ENCODE results near the gene CD55.

Gene CD55

DNA sequence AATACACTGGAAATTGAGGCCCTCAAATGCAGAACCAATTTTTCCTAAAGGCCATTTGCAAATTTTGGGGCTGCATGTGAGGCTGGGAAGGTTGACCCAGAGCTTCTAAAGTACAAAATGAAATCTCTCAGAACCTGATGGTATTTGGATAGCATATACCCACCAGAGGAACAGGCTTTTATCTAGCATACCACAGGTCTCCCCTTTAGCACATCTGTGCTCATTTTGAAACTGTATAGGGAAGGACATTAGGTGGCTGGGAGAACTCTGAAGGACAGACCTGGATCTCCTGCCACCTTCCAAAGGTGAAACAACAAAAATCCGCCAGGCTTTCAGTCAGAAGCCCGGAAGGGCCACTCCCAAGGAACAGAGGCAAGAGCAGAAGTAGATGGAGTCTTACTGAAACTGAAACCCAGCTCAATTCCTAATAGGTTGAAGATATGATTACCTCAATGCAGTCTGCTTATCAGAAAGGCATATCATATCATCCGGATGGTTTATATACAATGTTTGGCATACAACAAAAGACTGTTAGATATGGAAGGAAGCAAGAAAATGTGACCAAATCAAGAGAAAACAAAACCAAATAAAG is 11.6 kb downstream of the CD55 start:
- Histone ChIP-seq H3K4me3 (ENCODE audit: low read length, poor library complexity, severe bottlenecking) (no peak overlapping the region), H3K79me2 (ENCODE audit: insufficient read depth, low read length) (no peaks in the 10 kb centered on the region), H2AFZ (ENCODE audit: low read length) (no peak overlapping the region), H3K9ac (ENCODE audit: low read depth, low read length, poor library complexity, severe bottlenecking) (no peak overlapping the region), H3K9me2 (replicated peaks; ENCODE audit: low read depth, low read length) (no peaks in the 10 kb centered on the region), H3K27me3 (ENCODE audit: insufficient read depth, low read length, poor library complexity, severe bottlenecking) (no peaks in the 10 kb centered on the region), H3K9me3 (ENCODE audit: insufficient read depth, low read depth, low read length) (no peaks in the 10 kb centered on the region), H4K20me1 (ENCODE audit: insufficient read depth, low read length, poor library complexity, severe bottlenecking) (no peaks in the 10 kb centered on the region), H3K36me3 (ENCODE audit: insufficient read depth, low read length) (no peaks in the 10 kb centered on the region), H3K4me2 (ENCODE audit: low read depth, low read length, poor library complexity, severe bottlenecking) (no peak overlapping the region), H3K4me1 (ENCODE audit: insufficient read depth, low read length, poor library complexity, severe bottlenecking) (peaks cover 18% of the 10 kb centered on the region), H3F3A (ENCODE audit: low read depth) (no peaks in the 10 kb centered on the region; the same call in 1 of the 2 replicates)
- no peak for TF ChIP-seq EZH2phosphoT487 (IDR thresholded peaks at IDR 0.05; ENCODE audit: borderline replicate concordance)
- TF ChIP-seq, protein P1, sequence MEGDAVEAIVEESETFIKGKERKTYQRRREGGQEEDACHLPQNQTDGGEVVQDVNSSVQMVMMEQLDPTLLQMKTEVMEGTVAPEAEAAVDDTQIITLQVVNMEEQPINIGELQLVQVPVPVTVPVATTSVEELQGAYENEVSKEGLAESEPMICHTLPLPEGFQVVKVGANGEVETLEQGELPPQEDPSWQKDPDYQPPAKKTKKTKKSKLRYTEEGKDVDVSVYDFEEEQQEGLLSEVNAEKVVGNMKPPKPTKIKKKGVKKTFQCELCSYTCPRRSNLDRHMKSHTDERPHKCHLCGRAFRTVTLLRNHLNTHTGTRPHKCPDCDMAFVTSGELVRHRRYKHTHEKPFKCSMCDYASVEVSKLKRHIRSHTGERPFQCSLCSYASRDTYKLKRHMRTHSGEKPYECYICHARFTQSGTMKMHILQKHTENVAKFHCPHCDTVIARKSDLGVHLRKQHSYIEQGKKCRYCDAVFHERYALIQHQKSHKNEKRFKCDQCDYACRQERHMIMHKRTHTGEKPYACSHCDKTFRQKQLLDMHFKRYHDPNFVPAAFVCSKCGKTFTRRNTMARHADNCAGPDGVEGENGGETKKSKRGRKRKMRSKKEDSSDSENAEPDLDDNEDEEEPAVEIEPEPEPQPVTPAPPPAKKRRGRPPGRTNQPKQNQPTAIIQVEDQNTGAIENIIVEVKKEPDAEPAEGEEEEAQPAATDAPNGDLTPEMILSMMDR (conservative IDR thresholded peaks at IDR 0.05; ENCODE audit: low read length), result no peak

DNA sequence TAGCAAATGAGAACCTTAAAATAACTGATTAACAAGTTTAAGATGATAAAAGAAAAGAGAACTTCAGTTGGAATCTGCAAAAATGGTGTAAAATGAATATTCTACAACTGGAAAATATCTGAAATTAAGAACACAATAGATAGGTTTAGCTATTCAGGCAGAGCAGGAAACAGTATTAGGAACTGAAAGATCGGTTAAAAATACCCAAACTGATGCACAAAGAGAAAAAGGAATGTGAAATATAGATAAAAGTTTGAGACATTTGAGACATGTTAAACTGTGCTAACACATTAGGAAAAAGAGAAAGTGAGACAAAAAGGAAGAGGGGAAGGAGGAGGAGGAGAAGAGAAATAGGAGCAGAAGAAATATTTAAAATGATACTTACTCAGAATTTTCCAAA is 12.1 kb downstream of the CD55 start:
- H3K36me3 ChIP-seq (ENCODE audit: insufficient read depth, low read length), result no peaks in the 10 kb centered on the region
- no peaks in the 10 kb centered on the region for H3K9me3 ChIP-seq (ENCODE audit: insufficient read depth, low read depth, low read length)
- no peak overlapping the region for H2AFZ ChIP-seq (ENCODE audit: low read length)
- TF ChIP-seq, protein P1 (conservative IDR thresholded peaks at IDR 0.05; ENCODE audit: low read length), result no peak
- TF ChIP-seq EZH2phosphoT487 (IDR thresholded peaks at IDR 0.05; ENCODE audit: borderline replicate concordance), result no peak
- no peaks in the 10 kb centered on the region for H4K20me1 ChIP-seq (ENCODE audit: insufficient read depth, low read length, poor library complexity, severe bottlenecking)
- H3K9me2 ChIP-seq (replicated peaks; ENCODE audit: low read depth, low read length), result no peaks in the 10 kb centered on the region
- H3K4me2 ChIP-seq (ENCODE audit: low read depth, low read length, poor library complexity, severe bottlenecking), result no peak overlapping the region
- no peak overlapping the region for H3K4me3 ChIP-seq (ENCODE audit: low read length, poor library complexity, severe bottlenecking)
- H3K4me1 ChIP-seq (ENCODE audit: insufficient read depth, low read length, poor library complexity, severe bottlenecking), result peaks cover 18% of the 10 kb centered on the region
- H3K27me3 ChIP-seq (ENCODE audit: insufficient read depth, low read length, poor library complexity, severe bottlenecking), result no peaks in the 10 kb centered on the region
- H3K79me2 ChIP-seq (ENCODE audit: insufficient read depth, low read length), result no peaks in the 10 kb centered on the region
- H3K9ac ChIP-seq (ENCODE audit: low read depth, low read length, poor library complexity, severe bottlenecking), result no peak overlapping the region
- no peaks in the 10 kb centered on the region; the same call in 1 of the 2 replicates for H3F3A ChIP-seq (ENCODE audit: low read depth)

DNA sequence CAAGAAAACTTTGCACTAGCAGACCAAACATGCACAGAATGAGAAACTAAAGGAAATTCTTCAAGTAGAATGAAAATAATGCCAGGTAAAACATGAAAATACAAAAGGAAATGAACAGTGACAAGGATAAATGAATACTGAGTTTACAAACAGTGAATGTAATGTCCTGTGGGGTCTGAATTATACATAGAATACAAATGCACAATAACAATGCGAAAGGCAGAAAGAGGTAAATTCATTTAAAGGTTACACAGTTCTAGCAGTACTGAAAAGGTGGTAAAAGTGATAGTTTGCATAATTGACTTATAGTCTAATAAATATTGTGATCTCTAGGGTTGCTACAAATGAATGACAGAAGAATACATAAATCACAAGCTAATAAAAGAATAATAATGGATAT is 12.9 kb downstream of the CD55 start:
- no peak overlapping the region for H3K9ac ChIP-seq (ENCODE audit: low read depth, low read length, poor library complexity, severe bottlenecking)
- no peak for TF ChIP-seq EZH2phosphoT487 (IDR thresholded peaks at IDR 0.05; ENCODE audit: borderline replicate concordance)
- TF ChIP-seq, protein P1 (conservative IDR thresholded peaks at IDR 0.05; ENCODE audit: low read length), result no peak
- H3K4me3 ChIP-seq (ENCODE audit: low read length, poor library complexity, severe bottlenecking), result no peak overlapping the region
- H3K4me1 ChIP-seq (ENCODE audit: insufficient read depth, low read length, poor library complexity, severe bottlenecking), result peaks cover 18% of the 10 kb centered on the region
- no peak overlapping the region for H2AFZ ChIP-seq (ENCODE audit: low read length)
- H3K9me3 ChIP-seq (ENCODE audit: insufficient read depth, low read depth, low read length), result no peaks in the 10 kb centered on the region
- no peaks in the 10 kb centered on the region for H4K20me1 ChIP-seq (ENCODE audit: insufficient read depth, low read length, poor library complexity, severe bottlenecking)
- H3K79me2 ChIP-seq (ENCODE audit: insufficient read depth, low read length), result no peaks in the 10 kb centered on the region
- H3K36me3 ChIP-seq (ENCODE audit: insufficient read depth, low read length), result no peaks in the 10 kb centered on the region
- no peaks in the 10 kb centered on the region for H3K27me3 ChIP-seq (ENCODE audit: insufficient read depth, low read length, poor library complexity, severe bottlenecking)
- no peaks in the 10 kb centered on the region; the same call in 1 of the 2 replicates for H3F3A ChIP-seq (ENCODE audit: low read depth)
- H3K4me2 ChIP-seq (ENCODE audit: low read depth, low read length, poor library complexity, severe bottlenecking), result no peak overlapping the region
- H3K9me2 ChIP-seq (replicated peaks; ENCODE audit: low read depth, low read length), result no peaks in the 10 kb centered on the region

Measured in Loucy (cell line).